Measurements from ENCODE around the gene APEX1.
A peak's percentile ranks its signal among the peaks of the same experiment; 100 is the strongest.

The APEX1 gene

GRCh38 chr14:20454516-20455354, at the start of gene APEX1, which contains the start of gene OSGEP:
APEX1 (plus strand) TSS chr14:20455226; CDS start chr14:20455646, 420 bp downstream.
OSGEP (minus strand) TSS chr14:20454812; CDS start chr14:20454683, 129 bp downstream.
- DNase-seq: peak; percentile 99

GRCh38 chr14:20409226-20409625, 45.8 kb upstream of the APEX1 start:
- DNase-seq: no peak

GRCh38 chr14:20412411-20412810, 42.6 kb upstream of the APEX1 start:
- DNase-seq: no peak

- DNase-seq: peak; percentile 60
These were observed 41.9 kb upstream of the APEX1 start, which contains the start of gene TEP1 for GRCh38 chr14:20412876-20413743. TEP1 (minus strand) TSS chr14:20413501; CDS start chr14:20408439, 5,062 bp downstream.

GRCh38 chr14:20413744-20414082, 41.3 kb upstream of the APEX1 start:
- no peak for DNase-seq

- peak; percentile 71 for DNase-seq
These were observed 39.2 kb upstream of the APEX1 start for GRCh38 chr14:20415782-20416206.

GRCh38 chr14:20416223-20416622, 38.8 kb upstream of the APEX1 start:
- no peak for DNase-seq

- no peak for DNase-seq
These were observed 37.5 kb upstream of the APEX1 start for GRCh38 chr14:20417250-20418186.

GRCh38 chr14:20418501-20418909, 36.5 kb upstream of the APEX1 start:
- DNase-seq: no peak

- no peak for DNase-seq
These were observed 35.6 kb upstream of the APEX1 start for GRCh38 chr14:20419419-20419818.

- DNase-seq: no peak
These were observed 33.8 kb upstream of the APEX1 start for GRCh38 chr14:20421267-20421666.

- no peak for DNase-seq
These were observed 32.1 kb upstream of the APEX1 start for GRCh38 chr14:20422886-20423285.

GRCh38 chr14:20424851-20425250, 30.2 kb upstream of the APEX1 start:
- no peak for DNase-seq

- no peak for DNase-seq
These were observed 27.6 kb upstream of the APEX1 start for GRCh38 chr14:20427231-20428009.

- no peak for DNase-seq
These were observed 27.0 kb upstream of the APEX1 start for GRCh38 chr14:20428010-20428365.

- no peak for DNase-seq
These were observed 26.2 kb upstream of the APEX1 start for GRCh38 chr14:20428802-20429201.

GRCh38 chr14:20429801-20430669, 25.0 kb upstream of the APEX1 start:
- no peak for DNase-seq

- no peak for DNase-seq
These were observed 20.1 kb upstream of the APEX1 start for GRCh38 chr14:20434701-20435581.

GRCh38 chr14:20435582-20436362, 19.3 kb upstream of the APEX1 start, which contains the start of gene KLHL33:
KLHL33 (minus strand) TSS chr14:20436166; CDS start chr14:20435811, 355 bp downstream.
- DNase-seq: no peak
